Gastroesophageal sphincter (tissue), 3 donors: ENCODE results near the gene NCKAP5.

ENCODE experiments used
- CTCF ChIP-seq, 4 experiments: fragments of 200-600 bp in 2 of 4; fragments of 450-650 bp in 2 of 4; sonication (generic) in 1 of 4; IDR thresholded peaks; one replicate each; pipeline ENCODE4 v1.5.1; 2017 to 2019; ENCODE audit warnings: antibody characterized with exemption in 4 of 4, mild to moderate bottlenecking in 2 of 4, moderate library complexity in 2 of 4
- EP300 ChIP-seq: sonication (generic); formaldehyde crosslinking; IDR thresholded peaks from one replicate; pipeline ENCODE4 v1.6.1; 2017; ENCODE audit warnings: antibody characterized with exemption, mild to moderate bottlenecking
- POLR2A ChIP-seq, 2 donors: fragments of 450-650 bp; IDR thresholded peaks; one replicate each; pipeline ENCODE4 v1.6.1; 2017; ENCODE audit warnings: antibody characterized with exemption in 2 of 2, mild to moderate bottlenecking in 2 of 2, moderate library complexity in 1 of 2

- TF ChIP-seq POLR2A (IDR thresholded peaks at IDR 0.05) (no peak), CTCF (IDR thresholded peaks at IDR 0.05) (no peak), EP300 (no peak)
These were observed 8.5 kb upstream of the NCKAP5 start for GRCh38 chr2:133576714-133577113.
